K562 (cell line): ENCODE results near the gene ITGB2. TPM values are rescaled to one million over a fixed set of nuclear protein-coding genes. Genes with fewer than 3 reads are reported as not detected.

Experiments
- BCLAF1 ChIP-seq, 2 experiments: fragments of 450-650 bp in 1 of 2; IDR thresholded peaks; 2 replicates each; pipeline ENCODE4 v1.6.1; 2011 to 2017; ENCODE audit warnings: low read depth in 2 of 2, antibody characterized with exemption in 1 of 2, borderline replicate concordance in 1 of 2, low read length in 1 of 2, mild to moderate bottlenecking in 1 of 2, mixed read lengths in 1 of 2; ENCODE audit not compliant: control insufficient read depth in 1 of 2
- CBFA2T2 ChIP-seq: fragments of 450-650 bp; conservative IDR thresholded peaks from 2 replicates; pipeline ENCODE4 v1.6.1; 2017; ENCODE audit warnings: mild to moderate bottlenecking
- E2F1 ChIP-seq: sonication (generic); formaldehyde crosslinking; IDR thresholded peaks from 2 replicates; pipeline ENCODE4 v1.8.1; 2023; ENCODE audit warnings: mild to moderate bottlenecking, missing genetic modification reagents, moderate library complexity
- E2F4 ChIP-seq: sonication (generic); formaldehyde crosslinking; IDR thresholded peaks from 2 replicates; pipeline ENCODE4 v1.8.0; 2022; ENCODE audit warnings: mild to moderate bottlenecking, low read depth, missing genetic modification reagents
- FOXK1 ChIP-seq: sonication (generic); formaldehyde crosslinking; IDR thresholded peaks from 2 replicates; pipeline ENCODE4 v1.8.0; 2022; ENCODE audit warnings: missing genetic modification reagents, mild to moderate bottlenecking, borderline replicate concordance
- GABPB2 ChIP-seq: fragments of 250-450 bp; sonication (Bioruptor Pico); conservative IDR thresholded peaks from 2 replicates; pipeline ENCODE4 v1.5.1; 2021; ENCODE audit warnings: mild to moderate bottlenecking
- GATAD2B ChIP-seq: fragments of 450-650 bp; IDR thresholded peaks from 2 replicates; pipeline ENCODE4 v1.6.1; 2017; ENCODE audit warnings: mild to moderate bottlenecking, borderline replicate concordance
- HDAC2 ChIP-seq: fragments of 450-650 bp; IDR thresholded peaks from 2 replicates; pipeline ENCODE4 v1.6.1; 2016; ENCODE audit warnings: mild to moderate bottlenecking
- HNRNPL ChIP-seq: fragments of 200-400 bp; formaldehyde crosslinking; IDR thresholded peaks from 2 replicates; pipeline ENCODE4 v1.6.1; 2017; ENCODE audit warnings: low read depth, mild to moderate bottlenecking, low read length
- ILK ChIP-seq: fragments of 450-650 bp; IDR thresholded peaks from 2 replicates; pipeline ENCODE4 v1.6.1; 2016; ENCODE audit warnings: missing genetic modification characterization, low read depth, mild to moderate bottlenecking, missing compliant biosample characterization, moderate library complexity, borderline replicate concordance
- MAFK ChIP-seq: IDR thresholded peaks from 2 replicates; pipeline ENCODE4 v1.6.1; 2011; ENCODE audit warnings: low read length, improper control_type of control experiment
- MAZ ChIP-seq, 2 experiments: fragments of 450-650 bp in 1 of 2; sonication (generic) in 1 of 2; formaldehyde crosslinking; IDR thresholded peaks in 1 of 2; conservative IDR thresholded peaks in 1 of 2; 2 replicates each; pipeline versions ENCODE4 v1.4.0 to v1.5.0; 2020; ENCODE audit warnings: mild to moderate bottlenecking in 1 of 2, missing genetic modification reagents in 1 of 2
- MED1 ChIP-seq: sonication (generic); formaldehyde crosslinking; IDR thresholded peaks from 2 replicates; pipeline ENCODE4 v1.8.1; 2023; ENCODE audit warnings: missing genetic modification reagents, borderline replicate concordance
- MEIS2 ChIP-seq: fragments of 450-650 bp; IDR thresholded peaks from 2 replicates; pipeline ENCODE4 v1.6.1; 2014; ENCODE audit warnings: mild to moderate bottlenecking; ENCODE audit not compliant: partially characterized antibody
- NUFIP1 ChIP-seq: fragments of 450-650 bp; IDR thresholded peaks from 2 replicates; pipeline ENCODE4 v1.6.1; 2018; ENCODE audit not compliant: partially characterized antibody
- PCBP1 ChIP-seq: fragments of 200-400 bp; formaldehyde crosslinking; IDR thresholded peaks from 2 replicates; pipeline ENCODE4 v1.6.1; 2018; ENCODE audit warnings: mild to moderate bottlenecking, low read depth, low read length; ENCODE audit not compliant: poor library complexity, severe bottlenecking
- RFX7 ChIP-seq: fragments of 250-450 bp; sonication (Bioruptor Pico); IDR thresholded peaks from 2 replicates; pipeline ENCODE4 v1.5.1; 2021; ENCODE audit warnings: mild to moderate bottlenecking
- SRSF1 ChIP-seq: fragments of 200-400 bp; formaldehyde crosslinking; IDR thresholded peaks from 2 replicates; pipeline ENCODE4 v1.6.1; 2017; ENCODE audit warnings: mild to moderate bottlenecking, low read depth, low read length, moderate library complexity
- ZC3H4 ChIP-seq: sonication (generic); formaldehyde crosslinking; IDR thresholded peaks from 2 replicates; pipeline ENCODE4 v1.9.0; 2021; ENCODE audit warnings: missing genetic modification reagents, borderline replicate concordance
- ZNF175 ChIP-seq: fragments of 200-800 bp; sonication (Bioruptor generic); IDR thresholded peaks from 2 replicates; pipeline ENCODE4 v1.6.1; 2016; ENCODE audit warnings: low read depth, mild to moderate bottlenecking, missing genetic modification characterization, missing compliant biosample characterization
- ZNF277 ChIP-seq: fragments of 250-450 bp; sonication (Bioruptor Pico); IDR thresholded peaks from 2 replicates; pipeline ENCODE4 v1.8.0; 2022; ENCODE audit warnings: inconsistent platforms, mild to moderate bottlenecking, moderate library complexity, borderline replicate concordance
- polyA plus RNA-seq, 8 experiments: library from polyadenylated mRNA; depleted of rRNA in 4 of 8; stranded (reverse) in 5 of 8; unstranded in 3 of 8; fragments of >200 nt; fragmentation: Nextera tagmentation in 2 of 8; fragmentation: Illumina TruSeq in 1 of 8; extraction: Ambion mirVana in 2 of 8; extraction: Trizol in 1 of 8; gene quantifications; 2 replicates each; pipeline versions ENCODE4 v1.2.1 to v1.2.3, GENCODE V29; 2011 to 2014; ENCODE audit warnings: inconsistent platforms in 1 of 8, missing spikeins in 1 of 8
- total RNA-seq, 7 experiments: library from RNA; depleted of rRNA in 6 of 7; stranded (reverse); fragments of >200 nt in 6 of 7; fragmentation: Illumina TruSeq in 2 of 7; extraction: Trizol in 2 of 7; gene quantifications; 2 replicates each; pipeline versions ENCODE4 v1.2.1 to v1.2.3, GENCODE V29; 2011 to 2021; ENCODE audit warnings: low replicate concordance in 1 of 7

ITGB2 gene
- total and polyA plus RNA-seq, 9 of the 15 experiments (the other 6 are each of a cell fraction or from before 2014, with no cell fraction given), result 0.07 to 1.3 (median 0.51) TPM; not detected in 2

- TF ChIP-seq ILK (tag), result no peak
- TF ChIP-seq RFX7 (CRISPR knock-in tag), result peak; percentile 75; the same call in 1 of the 2 replicates
- TF ChIP-seq MEIS2, result no peak
- TF ChIP-seq ZNF175 (CRISPR knock-in tag), result no peak
- 0 out of 2 replicates have a peak, but pooled peaks have one; percentile 40 for TF ChIP-seq SRSF1
- no peak for TF ChIP-seq CBFA2T2
- no peak for TF ChIP-seq MED1
- TF ChIP-seq ZNF277, result no peak
- TF ChIP-seq MAFK, result no peak
- TF ChIP-seq MAZ (CRISPR knock-in tag; conservative IDR thresholded peaks at IDR 0.05 in 1 of 2, IDR thresholded peaks at IDR 0.05 in 1 of 2), result peak; percentile 97
- peak in 1 of 2 experiments; percentile 97; a peak in 2 of 4 replicates for TF ChIP-seq BCLAF1 (IDR thresholded peaks at IDR 0.05; ENCODE audit: borderline replicate concordance in 1 of 2, control insufficient read depth in 1 of 2, low read depth in 2 of 2, low read length in 1 of 2)
- TF ChIP-seq HNRNPL, result no peak
- no peak; the same call in none of the 2 replicates for TF ChIP-seq FOXK1 (CRISPR knock-in tag)
- TF ChIP-seq NUFIP1, result no peak
- TF ChIP-seq ZC3H4 (CRISPR knock-in tag), result no peak
- TF ChIP-seq GABPB2 (CRISPR knock-in tag), result peak; percentile 83; the same call in 1 of the 2 replicates
- TF ChIP-seq GATAD2B, result no peak
- TF ChIP-seq PCBP1, result peak; percentile 97
- TF ChIP-seq E2F4, result no peak
- peak; percentile 82 for TF ChIP-seq E2F1 (CRISPR knock-in tag)
- peak; percentile 79 for TF ChIP-seq HDAC2
These were observed 18.9 kb upstream of the ITGB2 start, which contains the start of gene SLX9 (continued) for GRCh38 chr21:44939532-44940115.
